K562 (cell line): ENCODE data around the gene RXFP1. TPM values are rescaled to one million over a fixed set of nuclear protein-coding genes. Genes with fewer than 3 reads are reported as not detected.
A peak's percentile ranks its signal among the peaks of the same experiment; 100 is the strongest.

Source experiments
- ATAC-seq: fragments of 200-7000 bp; cut with Tn5 transposase; 3 replicates; pipeline ENCODE4 v1.9.1; 2020; ENCODE audit warnings: moderate library complexity
- BruUV-seq: library from RNA; stranded (reverse); fragments of 400-500 nt; replicated peaks from 2 replicates; lab custom pipeline; 2021; lab: Mats Ljungman, UMichigan
- CTCF ChIA-PET: fragments of 300-600 bp; formaldehyde crosslinking; extraction: SDS; loops from one replicate; lab custom pipeline; 2021; ENCODE audit warnings: low intra/inter-chr PET ratio; lab: Yijun Ruan, JAX
- POLR2A ChIA-PET: fragments of 300-600, 350-650 bp; sonication (Branson Sonifier 250); formaldehyde crosslinking; extraction: SDS; loops from one replicate; lab custom pipeline; 2021; ENCODE audit warnings: antibody characterized with exemption, inconsistent platforms; lab: Yijun Ruan, JAX
- DNase-seq, 4 experiments: peaks; one replicate each; pipeline versions ENCODE4 v3.0.0 to v3.0.0-alpha.2; 2011 to 2018; ENCODE audit warnings: low spot score in 3 of 4, mixed read lengths in 3 of 4; ENCODE audit errors: extremely low read depth in 1 of 4
- FAIRE-seq: peaks from 2 replicates; lab custom pipeline; 2011; peaks lifted over from hg19 to GRCh38; lab: Jason Lieb, UNC
- H2AFZ ChIP-seq: 2 replicates; pipeline ENCODE4 v1.6.0; 2011; ENCODE audit warnings: low read depth, low read length, control low read depth, inconsistent platforms
- H3K27ac ChIP-seq: fragments of 200-600 bp; 3 replicates; pipeline ENCODE4 v1.8.0; 2011; ENCODE audit warnings: low read depth, mild to moderate bottlenecking, control low read depth, inconsistent platforms, low read length, moderate library complexity, mixed read lengths; ENCODE audit errors: extremely low read depth
- H3K27me3 ChIP-seq, 2 experiments: fragments of 300-600 bp in 1 of 2; 2 replicates in 1 of 2; 3 replicates in 1 of 2; pipeline versions ENCODE4 v1.6.0 to v1.8.0; 2011; ENCODE audit warnings: inconsistent platforms in 2 of 2, low read length in 2 of 2, mild to moderate bottlenecking in 1 of 2, mixed read lengths in 1 of 2, moderate library complexity in 1 of 2; ENCODE audit not compliant: control insufficient read depth in 2 of 2, insufficient read depth in 2 of 2
- H3K36me3 ChIP-seq: fragments of 300-600 bp; 3 replicates; pipeline ENCODE4 v1.8.0; 2011; ENCODE audit warnings: mild to moderate bottlenecking, low read length, inconsistent platforms; ENCODE audit not compliant: control insufficient read depth, insufficient read depth
- H3K4me1 ChIP-seq, 2 experiments: fragments of 200-600 bp in 1 of 2; replicated peaks in 1 of 2; 2 replicates in 1 of 2; 3 replicates in 1 of 2; pipeline versions ENCODE4 v1.5.1 to v1.8.0; 2011; ENCODE audit warnings: inconsistent platforms in 2 of 2, low read length in 2 of 2, mild to moderate bottlenecking in 1 of 2, mixed read lengths in 1 of 2, moderate library complexity in 1 of 2; ENCODE audit not compliant: control insufficient read depth in 2 of 2, insufficient read depth in 2 of 2
- H3K4me2 ChIP-seq: 2 replicates; pipeline ENCODE4 v1.6.1; 2011; ENCODE audit warnings: low read length, control low read depth, inconsistent platforms, mixed read lengths; ENCODE audit not compliant: insufficient read depth
- H3K4me3 ChIP-seq: fragments of 200-600 bp; sonication (generic), shearing (Covaris generic); 2 replicates; pipeline ENCODE4 v1.5.1; 2016; ENCODE audit warnings: control low read depth, inconsistent platforms
- H3K79me2 ChIP-seq: fragments of 200-600 bp; 3 replicates; pipeline ENCODE4 v1.8.0; 2011; ENCODE audit warnings: low read length, inconsistent platforms; ENCODE audit not compliant: control insufficient read depth, insufficient read depth
- H3K9ac ChIP-seq, 2 experiments: 2 replicates each; pipeline versions ENCODE4 v1.6.0 to v1.6.1; 2011; ENCODE audit warnings: low read depth in 2 of 2, low read length in 2 of 2, control low read depth in 1 of 2, inconsistent platforms in 1 of 2, mild to moderate bottlenecking in 1 of 2, mixed read lengths in 1 of 2; ENCODE audit not compliant: insufficient read depth in 1 of 2
- H3K9me1 ChIP-seq: one replicate; pipeline ENCODE4 v1.6.0; 2011; ENCODE audit warnings: inconsistent platforms, mild to moderate bottlenecking, low read length, moderate library complexity; ENCODE audit not compliant: control insufficient read depth, insufficient read depth
- H3K9me3 ChIP-seq: replicated peaks from 2 replicates; pipeline ENCODE4 v1.5.1; 2011; ENCODE audit warnings: low read depth, low read length, inconsistent platforms; ENCODE audit not compliant: control insufficient read depth, insufficient read depth
- H4K20me1 ChIP-seq: replicated peaks from 2 replicates; pipeline ENCODE4 v1.6.1; 2011; ENCODE audit warnings: low read length, inconsistent platforms, mixed read lengths; ENCODE audit not compliant: control insufficient read depth, insufficient read depth
- ARHGAP35 ChIP-seq: fragments of 450-650 bp; IDR thresholded peaks from 2 replicates; pipeline ENCODE4 v1.6.1; 2018; ENCODE audit not compliant: partially characterized antibody
- CBX5 ChIP-seq: IDR thresholded peaks from 2 replicates; pipeline ENCODE4 v1.6.1; 2014; ENCODE audit warnings: low read depth, borderline replicate concordance
- CTCF ChIP-seq, 3 experiments: IDR thresholded peaks in 2 of 3; conservative IDR thresholded peaks in 1 of 3; 2 replicates each; pipeline ENCODE4 v1.5.1; 2011 to 2012; ENCODE audit warnings: low read length in 3 of 3, mild to moderate bottlenecking in 3 of 3, control low read depth in 2 of 3, improper control_type of control experiment in 1 of 3, inconsistent platforms in 1 of 3, low read depth in 1 of 3, mixed read lengths in 1 of 3, moderate library complexity in 1 of 3; ENCODE audit not compliant: insufficient read depth in 2 of 3
- HDAC2 ChIP-seq: fragments of 450-650 bp; IDR thresholded peaks from 2 replicates; pipeline ENCODE4 v1.6.1; 2016; ENCODE audit warnings: mild to moderate bottlenecking
- MEF2A ChIP-seq: IDR thresholded peaks from 2 replicates; pipeline ENCODE4 v1.6.1; 2011; ENCODE audit warnings: low read depth, mild to moderate bottlenecking, low read length, moderate library complexity; ENCODE audit not compliant: control insufficient read depth
- RAD21 ChIP-seq, 2 experiments: fragments of 250-450 bp in 1 of 2; fragments of 450-650 bp in 1 of 2; sonication (Bioruptor Pico) in 1 of 2; formaldehyde crosslinking in 1 of 2; IDR thresholded peaks in 1 of 2; conservative IDR thresholded peaks in 1 of 2; 2 replicates each; pipeline versions ENCODE4 v1.4.0 to v1.8.0; 2020 to 2022; ENCODE audit warnings: mild to moderate bottlenecking in 2 of 2, moderate library complexity in 1 of 2
- REST ChIP-seq, 2 experiments: fragments of 450-650 bp; formaldehyde crosslinking in 1 of 2; IDR thresholded peaks; 2 replicates each; pipeline versions ENCODE4 v1.4.0 to v1.6.1; 2014 to 2020; ENCODE audit warnings: mild to moderate bottlenecking in 2 of 2, borderline replicate concordance in 1 of 2, low read depth in 1 of 2
- SMC3 ChIP-seq: conservative IDR thresholded peaks from 2 replicates; pipeline ENCODE4 v1.6.1; 2011; ENCODE audit warnings: low read depth, low read length, improper control_type of control experiment; ENCODE audit not compliant: insufficient read depth
- STAT5A ChIP-seq: IDR thresholded peaks from 2 replicates; pipeline ENCODE4 v1.6.1; 2012; ENCODE audit warnings: low read length, inconsistent platforms, borderline replicate concordance
- TAF9B ChIP-seq: fragments of 450-650 bp; IDR thresholded peaks from 2 replicates; pipeline ENCODE4 v1.6.1; 2018; ENCODE audit warnings: mild to moderate bottlenecking; ENCODE audit not compliant: partially characterized antibody
- ZBED1 ChIP-seq: IDR thresholded peaks from 2 replicates; pipeline ENCODE4 v1.6.1; 2014
- WGBS: fragments of 100-300 bp; shearing (Covaris generic); methylation state at CpG from one replicate; pipeline ENCODE4 v1.1.6; 2016; ENCODE audit warnings: low coverage, mixed read lengths; ENCODE audit not compliant: insufficient coverage; ENCODE audit errors: missing lambda C conversion rate; 5-methylcytosine and 5-hydroxymethylcytosine counted together
- in situ Hi-C: fragments of 300-500 bp; cut with MboI; formaldehyde crosslinking; loops from 4 replicates; pipeline ENCODE4 v1.15.0; 2018; ENCODE audit warnings: inconsistent platforms, mixed read lengths
- intact Hi-C: fragments of 100-400 bp; cut with micrococcal nuclease; formaldehyde crosslinking; loops from 2 replicates; pipeline ENCODE4 v1.14.2; 2022
- polyA plus RNA-seq, 8 experiments: library from polyadenylated mRNA; depleted of rRNA in 4 of 8; stranded (reverse) in 5 of 8; unstranded in 3 of 8; fragments of >200 nt; fragmentation: Nextera tagmentation in 2 of 8; fragmentation: Illumina TruSeq in 1 of 8; extraction: Ambion mirVana in 2 of 8; extraction: Trizol in 1 of 8; gene quantifications; 2 replicates each; pipeline versions ENCODE4 v1.2.1 to v1.2.3, GENCODE V29; 2011 to 2014; ENCODE audit warnings: inconsistent platforms in 1 of 8, missing spikeins in 1 of 8
- total RNA-seq, 7 experiments: library from RNA; depleted of rRNA in 6 of 7; stranded (reverse); fragments of >200 nt in 6 of 7; fragmentation: Illumina TruSeq in 2 of 7; extraction: Trizol in 2 of 7; gene quantifications; 2 replicates each; pipeline versions ENCODE4 v1.2.1 to v1.2.3, GENCODE V29; 2011 to 2021; ENCODE audit warnings: low replicate concordance in 1 of 7

The RXFP1 gene
- total and polyA plus RNA-seq, 9 of the 15 experiments (the other 6 are each of a cell fraction or from before 2014, with no cell fraction given): 0.03 to 0.06 (median 0.04) TPM; not detected in 6

- Histone ChIP-seq H4K20me1 (no peaks in the 10 kb centered on the region), H2AFZ (no peak overlapping the region), H3K36me3 (no peaks in the 10 kb centered on the region), H3K9me3 (no peaks in the 10 kb centered on the region), H3K4me2 (no peak overlapping the region), H3K9ac (no peak overlapping the region), H3K4me1 (no peaks in the 10 kb centered on the region), H3K79me2 (no peaks in the 10 kb centered on the region), H3K4me3 (no peak overlapping the region), H3K9me1 (no peaks in the 10 kb centered on the region), H3K27me3 (no peaks in the 10 kb centered on the region), H3K27ac (no peak overlapping the region)
- DNase-seq: peak; percentile 28 to 65 (median 46)
- FAIRE-seq: peak; percentile 83
- ChIA-PET CTCF (interaction anchor here (0.5 to 3.3 kb wide), 6 partner anchors 129 to 805 kb away, joined by 3 to 33 read pairs (median 6); no protein-coding TSS in a partner anchor), POLR2A (no interaction called here)
- intact Hi-C loops (loop anchor here (1.0 to 10.0 kb wide), 6 partner anchors 129 to 820 kb away; no protein-coding TSS in a partner anchor), in situ Hi-C loops (loop anchor here (5.0 kb wide), 1 partner anchor 363 kb away; no protein-coding TSS in a partner anchor)
- peak; percentile 92 for ATAC-seq
- WGBS: 5% methylated on average over 3 of the region's 3 CpGs
- no TSS peak for BruUV-seq
- TF ChIP-seq MEF2A (0 out of 2 replicates have a peak, but pooled peaks have one; percentile 56), CTCF (IDR thresholded peaks at IDR 0.05 in 2 of 3, conservative IDR thresholded peaks at IDR 0.05 in 1 of 3; ENCODE audit: insufficient read depth in 2 of 3, low read depth in 1 of 3, low read length in 3 of 3) (peak; percentile 60 to 76 (median 62); a peak in 5 of 6 replicates), HDAC2 (no peak), CBX5 (no peak), REST (IDR thresholded peaks at IDR 0.05; ENCODE audit: borderline replicate concordance) (peak; percentile 84; the same call in 1 of the 2 replicates), REST (CRISPR knock-in tag; IDR thresholded peaks at IDR 0.05; ENCODE audit: low read depth) (no peak), SMC3 (peak; percentile 73; the same call in 1 of the 2 replicates), STAT5A (no peak), RAD21 (CRISPR knock-in tag; conservative IDR thresholded peaks at IDR 0.05 in 1 of 2, IDR thresholded peaks at IDR 0.05 in 1 of 2) (peak; percentile 85 to 89), ARHGAP35 (no peak), ZBED1 (no peak), TAF9B (no peak)
Observed at GRCh38 chr4:158624889-158625478, 103.3 kb downstream of the RXFP1 start.
